H7 (cell line): ENCODE data around the gene GPR151. TPM values are rescaled to one million over a fixed set of nuclear protein-coding genes. Genes with fewer than 3 reads are reported as not detected.
A peak's percentile ranks its signal among the peaks of the same experiment; 100 is the strongest.
"Not testable (repeated sequence)": the region's sequence is repeated elsewhere in the genome, so short reads cannot be mapped to it uniquely, and the experiment has no call there.

Source experiments
- DNase-seq: peaks from one replicate; pipeline ENCODE4 v3.0.0; 2012
- H3K27me3 ChIP-seq: 2 replicates; pipeline ENCODE4 v1.6.0; 2011; ENCODE audit warnings: mild to moderate bottlenecking, low read length; ENCODE audit not compliant: control insufficient read depth, insufficient read depth
- H3K36me3 ChIP-seq: replicated peaks from 2 replicates; pipeline ENCODE4 v1.5.1; 2011; ENCODE audit warnings: low read length; ENCODE audit not compliant: control insufficient read depth, insufficient read depth
- H3K4me3 ChIP-seq: 2 replicates; pipeline ENCODE4 v1.5.1; 2011; ENCODE audit warnings: low read depth, mild to moderate bottlenecking, control low read depth, low read length, moderate library complexity; ENCODE audit not compliant: insufficient read depth
- total RNA-seq: library from RNA; depleted of rRNA; stranded (reverse); fragments of >200 nt; shearing (Covaris generic); gene quantifications from 2 replicates; pipeline ENCODE4 v1.2.3, GENCODE V29; 2014; rRNA removed

Gene GPR151
- 0.07 TPM in 1 of 2 replicates, not detected in the other for total RNA-seq

GRCh38 chr5:146516151-146516475, at the start of gene GPR151:
Gene GPR151, minus strand, starts transcription at chr5:146516190. Its CDS starts 77 bp downstream, at chr5:146516113.
- DNase-seq = no peak
- H3K27me3 ChIP-seq = no peaks in the 10 kb centered on the region
- H3K4me3 ChIP-seq = no peak within 1 kb of the TSS
- no peaks in the 10 kb centered on the region for H3K36me3 ChIP-seq

GRCh38 chr5:146564007-146564762, 48.2 kb upstream of the GPR151 start:
- no peak for DNase-seq
- no peaks in the 10 kb centered on the region for H3K36me3 ChIP-seq
- no peak overlapping the region for H3K4me3 ChIP-seq
- no peaks in the 10 kb centered on the region for H3K27me3 ChIP-seq

- Histone ChIP-seq H3K4me3 (no peak overlapping the region), H3K36me3 (no peaks in the 10 kb centered on the region), H3K27me3 (no peaks in the 10 kb centered on the region)
- DNase-seq = peak; percentile 5
Observed at GRCh38 chr5:146562461-146562860, 46.5 kb upstream of the GPR151 start.

- no peaks in the 10 kb centered on the region for H3K27me3 ChIP-seq
- no peak overlapping the region for H3K4me3 ChIP-seq
- no peaks in the 10 kb centered on the region for H3K36me3 ChIP-seq
- DNase-seq = no peak
Observed at GRCh38 chr5:146561711-146562110, 45.7 kb upstream of the GPR151 start.

GRCh38 chr5:146560205-146560812, 44.3 kb upstream of the GPR151 start:
- peak; percentile 15 for DNase-seq
- Histone ChIP-seq H3K4me3 (no peak overlapping the region), H3K27me3 (no peaks in the 10 kb centered on the region), H3K36me3 (no peaks in the 10 kb centered on the region)

GRCh38 chr5:146556884-146557283, 40.9 kb upstream of the GPR151 start:
- not testable (repeated sequence) for H3K4me3 ChIP-seq, H3K36me3 ChIP-seq, H3K27me3 ChIP-seq, DNase-seq

GRCh38 chr5:146553446-146553845, 37.5 kb upstream of the GPR151 start:
- DNase-seq = no peak
- Histone ChIP-seq H3K27me3 (no peaks in the 10 kb centered on the region), H3K36me3 (no peaks in the 10 kb centered on the region), H3K4me3 (no peak overlapping the region)

GRCh38 chr5:146549615-146550014, 33.6 kb upstream of the GPR151 start:
- no peak overlapping the region for H3K4me3 ChIP-seq
- no peaks in the 10 kb centered on the region for H3K27me3 ChIP-seq
- H3K36me3 ChIP-seq = no peaks in the 10 kb centered on the region
- no peak for DNase-seq

- no peaks in the 10 kb centered on the region for H3K27me3 ChIP-seq
- H3K4me3 ChIP-seq = no peak overlapping the region
- no peak for DNase-seq
- no peaks in the 10 kb centered on the region for H3K36me3 ChIP-seq
Observed at GRCh38 chr5:146548781-146549449, 32.9 kb upstream of the GPR151 start.

- H3K27me3 ChIP-seq = no peaks in the 10 kb centered on the region
- no peak overlapping the region for H3K4me3 ChIP-seq
- no peak for DNase-seq
- H3K36me3 ChIP-seq = no peaks in the 10 kb centered on the region
Observed at GRCh38 chr5:146544232-146544631, 28.2 kb upstream of the GPR151 start.

- peak; percentile 45 for DNase-seq
- no peak overlapping the region for H3K4me3 ChIP-seq
- H3K36me3 ChIP-seq = no peaks in the 10 kb centered on the region
- H3K27me3 ChIP-seq = no peaks in the 10 kb centered on the region
Observed at GRCh38 chr5:146541958-146542849, 26.2 kb upstream of the GPR151 start.

GRCh38 chr5:146540414-146540813, 24.4 kb upstream of the GPR151 start:
- Histone ChIP-seq H3K27me3 (no peaks in the 10 kb centered on the region), H3K4me3 (no peak overlapping the region), H3K36me3 (no peaks in the 10 kb centered on the region)
- DNase-seq = no peak

- no peak for DNase-seq
- Histone ChIP-seq H3K27me3 (no peaks in the 10 kb centered on the region), H3K4me3 (no peak overlapping the region), H3K36me3 (no peaks in the 10 kb centered on the region)
Observed at GRCh38 chr5:146539973-146540372, 24.0 kb upstream of the GPR151 start.

GRCh38 chr5:146538432-146538831, 22.4 kb upstream of the GPR151 start:
- DNase-seq = no peak
- Histone ChIP-seq H3K36me3 (no peaks in the 10 kb centered on the region), H3K27me3 (no peaks in the 10 kb centered on the region), H3K4me3 (no peak overlapping the region)
